B cell (primary cell): ENCODE results near the gene ZIC5. TPM values are rescaled to one million over a fixed set of nuclear protein-coding genes. Genes with fewer than 3 reads are reported as not detected.

Experiments used
- ATAC-seq: fragments of 200-7000 bp; cut with Tn5 transposase; one replicate; pipeline ENCODE4 v1.10.0; 2021; ENCODE audit warnings: low read depth, mild to moderate bottlenecking, moderate number of reproducible peaks, moderate library complexity
- CTCF ChIA-PET: fragments of 350-600 bp; sonication (Branson Sonifier 250); formaldehyde crosslinking; loops from one replicate; lab custom pipeline; 2021; ENCODE audit warnings: antibody characterized with exemption, inconsistent platforms; lab: Charles Lee
- POLR2A ChIA-PET: fragments of 350-600 bp; sonication (Branson Sonifier 250); formaldehyde crosslinking; loops from one replicate; lab custom pipeline; 2021; ENCODE audit warnings: antibody characterized with exemption; lab: Charles Lee
- DNase-seq: peaks from one replicate; pipeline ENCODE4 v3.0.0; 2013
- H2AFZ ChIP-seq: 2 replicates; pipeline ENCODE4 v1.6.1; 2012; ENCODE audit warnings: mild to moderate bottlenecking, low read depth, low read length; ENCODE audit not compliant: insufficient read depth, poor library complexity, severe bottlenecking
- H3K27ac ChIP-seq, 2 donors: 1 replicate in 1 of 2; 2 replicates in 1 of 2; pipeline ENCODE4 v1.5.1; 2012 to 2013; ENCODE audit warnings: low read length in 2 of 2, mild to moderate bottlenecking in 2 of 2, moderate library complexity in 1 of 2
- H3K27me3 ChIP-seq, 4 experiments: fragments of 200-600 bp in 1 of 4; sonication (generic) in 1 of 4; replicated peaks in 1 of 4; 1 replicate in 2 of 4; 2 replicates in 2 of 4; pipeline versions ENCODE4 v1.6.1 to v1.7.0; 2013 to 2016; ENCODE audit warnings: low read length in 3 of 4, mild to moderate bottlenecking in 2 of 4, mixed read lengths in 1 of 4, moderate library complexity in 1 of 4; ENCODE audit not compliant: insufficient read depth in 4 of 4, control insufficient read depth in 3 of 4; ENCODE audit errors: control extremely low read depth in 1 of 4
- H3K36me3 ChIP-seq, 2 experiments: replicated peaks in 1 of 2; 1 replicate in 1 of 2; 2 replicates in 1 of 2; pipeline versions ENCODE4 v1.6.1 to v1.7.1; 2013; ENCODE audit warnings: low read length in 1 of 2; ENCODE audit not compliant: insufficient read depth in 2 of 2, control insufficient read depth in 1 of 2; ENCODE audit errors: control extremely low read depth in 1 of 2, extremely low read depth in 1 of 2
- H3K4me1 ChIP-seq, 2 donors: fragments of 200-600 bp in 1 of 2; sonication (generic) in 1 of 2; 1 replicate in 1 of 2; 2 replicates in 1 of 2; pipeline versions ENCODE4 v1.5.1 to v1.6.1; 2013 to 2017; ENCODE audit warnings: low read length in 2 of 2; ENCODE audit not compliant: control insufficient read depth in 2 of 2, insufficient read depth in 2 of 2
- H3K4me2 ChIP-seq: replicated peaks from 2 replicates; pipeline ENCODE3; 2012; ENCODE audit warnings: mild to moderate bottlenecking, low read depth, low read length; ENCODE audit not compliant: poor library complexity, severe bottlenecking
- H3K4me3 ChIP-seq, 5 experiments: fragments of 200-600 bp in 1 of 5; sonication (generic) in 1 of 5; 1 replicate in 3 of 5; 2 replicates in 2 of 5; pipeline versions ENCODE4 v1.5.1 to v1.7.0; 2011 to 2016; ENCODE audit warnings: low read length in 4 of 5, mild to moderate bottlenecking in 4 of 5, low read depth in 2 of 5, control low read depth in 1 of 5, moderate library complexity in 1 of 5; ENCODE audit not compliant: insufficient read depth in 1 of 5; ENCODE audit errors: control extremely low read depth in 1 of 5, extremely low read depth in 1 of 5
- H3K79me2 ChIP-seq: fragments of 200-600 bp; sonication (generic); one replicate; pipeline ENCODE4 v1.6.0; 2016; ENCODE audit warnings: low read length; ENCODE audit not compliant: control insufficient read depth, insufficient read depth
- H3K9ac ChIP-seq: fragments of 200-600 bp; sonication (generic); 2 replicates; pipeline ENCODE4 v1.6.1; 2017; ENCODE audit warnings: mild to moderate bottlenecking, low read length, moderate library complexity
- H3K9me3 ChIP-seq, 3 donors: one replicate each; pipeline versions ENCODE4 v1.6.1 to v1.7.1; 2013; ENCODE audit warnings: low read length in 2 of 3; ENCODE audit not compliant: control insufficient read depth in 2 of 3, insufficient read depth in 1 of 3; ENCODE audit errors: control extremely low read depth in 1 of 3
- H4K20me1 ChIP-seq: 2 replicates; pipeline ENCODE4 v1.6.0; 2012; ENCODE audit warnings: mild to moderate bottlenecking, low read length; ENCODE audit not compliant: insufficient read depth, control insufficient read depth, poor library complexity, severe bottlenecking
- H3K27ac Mint-ChIP-seq: one replicate; pipeline ENCODE4 v1.8.0; 2021; ENCODE audit warnings: mixed read lengths
- H3K27me3 Mint-ChIP-seq: one replicate; pipeline ENCODE4 v1.8.0; 2021; ENCODE audit warnings: mixed read lengths
- H3K4me1 Mint-ChIP-seq: one replicate; pipeline ENCODE4 v1.8.0; 2021; ENCODE audit warnings: mixed read lengths
- H3K4me3 Mint-ChIP-seq: one replicate; pipeline ENCODE4 v1.8.0; 2021; ENCODE audit warnings: mixed read lengths
- H3K9me3 Mint-ChIP-seq: one replicate; pipeline ENCODE4 v1.8.0; 2022; ENCODE audit warnings: mixed read lengths; ENCODE audit not compliant: insufficient read depth
- EZH2 ChIP-seq: IDR thresholded peaks from 2 replicates; pipeline ENCODE4 v1.6.1; 2012; ENCODE audit warnings: borderline replicate concordance, low read depth, mild to moderate bottlenecking, moderate library complexity, low read length; ENCODE audit not compliant: insufficient read depth, poor library complexity, severe bottlenecking
- WGBS: methylation state at CpG from one replicate; pipeline ENCODE4 v1.1.5; 2013; ENCODE audit warnings: missing lambda C conversion rate; ENCODE audit not compliant: insufficient coverage; 5-methylcytosine and 5-hydroxymethylcytosine counted together
- intact Hi-C: fragments of 100-400 bp; cut with micrococcal nuclease; formaldehyde crosslinking; loops from one replicate; pipeline ENCODE4 v1.10.0; 2022
- polyA plus RNA-seq: library from polyadenylated mRNA; depleted of rRNA; stranded (reverse); fragments of >200 nt; gene quantifications from 2 replicates; pipeline ENCODE4 v1.2.3, GENCODE V29; 2012
- total RNA-seq, 2 donors: library from RNA; stranded (reverse); fragments of 120-200 nt in 1 of 2; gene quantifications; 1 replicate in 1 of 2; 2 replicates in 1 of 2; pipeline versions ENCODE4 v1.2.3 to v1.2.4, GENCODE V29; 2013 to 2022
- TF ChIP-seq, protein P1 (sequence below): fragments of 200-600 bp; IDR thresholded peaks from one replicate; pipeline ENCODE4 v1.8.0; 2022; ENCODE audit warnings: antibody characterized with exemption, mild to moderate bottlenecking

The ZIC5 gene
- total and polyA plus RNA-seq, 2 donors (not counting 1 experiment from before 2014, with no cell fraction given), result not detected

DNA sequence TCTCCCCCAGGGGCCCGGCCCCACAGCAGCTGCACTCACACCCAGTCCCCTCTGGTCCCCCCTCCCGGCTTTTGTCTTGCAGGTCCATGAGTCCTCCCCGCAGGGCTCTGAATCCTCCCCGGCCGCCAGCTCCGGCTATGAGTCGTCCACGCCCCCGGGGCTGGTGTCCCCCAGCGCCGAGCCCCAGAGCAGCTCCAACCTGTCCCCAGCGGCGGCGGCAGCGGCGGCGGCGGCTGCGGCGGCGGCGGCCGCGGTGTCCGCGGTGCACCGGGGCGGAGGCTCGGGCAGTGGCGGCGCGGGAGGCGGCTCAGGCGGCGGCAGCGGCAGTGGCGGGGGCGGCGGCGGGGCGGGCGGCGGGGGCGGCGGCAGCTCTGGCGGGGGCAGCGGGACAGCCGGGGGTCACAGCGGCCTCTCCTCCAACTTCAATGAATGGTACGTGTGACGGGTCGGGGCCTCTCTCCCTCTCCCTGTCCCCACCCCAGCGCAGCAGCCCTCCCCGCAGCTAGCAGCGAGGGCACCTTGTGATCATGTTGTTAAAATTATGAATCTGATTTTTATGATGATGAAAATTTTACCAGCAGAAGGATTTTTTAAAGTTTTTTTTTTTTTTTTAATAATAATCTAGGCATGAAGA is 13.8 kb upstream of the ZIC5 start:
- TF ChIP-seq, protein P1, sequence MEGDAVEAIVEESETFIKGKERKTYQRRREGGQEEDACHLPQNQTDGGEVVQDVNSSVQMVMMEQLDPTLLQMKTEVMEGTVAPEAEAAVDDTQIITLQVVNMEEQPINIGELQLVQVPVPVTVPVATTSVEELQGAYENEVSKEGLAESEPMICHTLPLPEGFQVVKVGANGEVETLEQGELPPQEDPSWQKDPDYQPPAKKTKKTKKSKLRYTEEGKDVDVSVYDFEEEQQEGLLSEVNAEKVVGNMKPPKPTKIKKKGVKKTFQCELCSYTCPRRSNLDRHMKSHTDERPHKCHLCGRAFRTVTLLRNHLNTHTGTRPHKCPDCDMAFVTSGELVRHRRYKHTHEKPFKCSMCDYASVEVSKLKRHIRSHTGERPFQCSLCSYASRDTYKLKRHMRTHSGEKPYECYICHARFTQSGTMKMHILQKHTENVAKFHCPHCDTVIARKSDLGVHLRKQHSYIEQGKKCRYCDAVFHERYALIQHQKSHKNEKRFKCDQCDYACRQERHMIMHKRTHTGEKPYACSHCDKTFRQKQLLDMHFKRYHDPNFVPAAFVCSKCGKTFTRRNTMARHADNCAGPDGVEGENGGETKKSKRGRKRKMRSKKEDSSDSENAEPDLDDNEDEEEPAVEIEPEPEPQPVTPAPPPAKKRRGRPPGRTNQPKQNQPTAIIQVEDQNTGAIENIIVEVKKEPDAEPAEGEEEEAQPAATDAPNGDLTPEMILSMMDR, result no peak
- TF ChIP-seq EZH2, result no peak
- Histone ChIP-seq H2AFZ (no peak overlapping the region), H3K36me3 (no peaks in the 10 kb centered on the region), H3K9me3 (peaks cover 1 to 64% (median 44%) of the 10 kb centered on the region in 3 donors), H3K4me2 (no peak overlapping the region), H3K79me2 (no peaks in the 10 kb centered on the region), H4K20me1 (no peaks in the 10 kb centered on the region), H3K4me3 (no peak overlapping the region), H3K27me3 (peaks cover 2 to 83% (median 65%) of the 10 kb centered on the region in 4 experiments), H3K27ac (no peak overlapping the region), H3K4me1 (peaks cover 23 to 52% of the 10 kb centered on the region in 2 donors), H3K9ac (no peak overlapping the region)
- CTCF ChIA-PET, result interaction anchor here (0.6 kb wide), 1 partner anchor 654 kb away, joined by 3 read pairs; no protein-coding TSS in a partner anchor
- DNase-seq, result no peak
- peaks cover 65% of the 10 kb centered on the region for H3K27me3 Mint-ChIP-seq
- peak overlapping the region; percentile 67 for H3K27ac Mint-ChIP-seq
- POLR2A ChIA-PET, result no interaction called here
- peaks cover 7% of the 10 kb centered on the region for H3K9me3 Mint-ChIP-seq
- no peak for ATAC-seq
- intact Hi-C loops, result no loop called here
- WGBS, result 5% methylated on average over 32 of the region's 55 CpGs
- H3K4me1 Mint-ChIP-seq, result peaks cover 12% of the 10 kb centered on the region
- no peak overlapping the region for H3K4me3 Mint-ChIP-seq
